IPS-11a (cell line): Measurements from ENCODE around the gene TLE3.

Experiments
- H3K4me3 ChIP-seq: one replicate; pipeline ENCODE4 v1.5.1; 2013; ENCODE audit warnings: low read depth, low read length, control low read depth

Gene TLE3

GRCh38 chr15:70065006-70065722 lies 32.6 kb downstream of the TLE3 start:
- no peak overlapping the region for H3K4me3 ChIP-seq

GRCh38 chr15:70064441-70064840 lies 33.3 kb downstream of the TLE3 start:
- no peak overlapping the region for H3K4me3 ChIP-seq

- no peak overlapping the region for H3K4me3 ChIP-seq
These were observed 33.7 kb downstream of the TLE3 start for GRCh38 chr15:70063980-70064379.

- H3K4me3 ChIP-seq = no peak overlapping the region
These were observed 34.3 kb downstream of the TLE3 start for GRCh38 chr15:70063261-70063925.

- H3K4me3 ChIP-seq = no peak overlapping the region
These were observed 35.3 kb downstream of the TLE3 start for GRCh38 chr15:70062321-70062956.

- H3K4me3 ChIP-seq = no peak overlapping the region
These were observed 35.9 kb downstream of the TLE3 start for GRCh38 chr15:70061696-70062270.

GRCh38 chr15:70060993-70061305 lies 36.8 kb downstream of the TLE3 start:
- H3K4me3 ChIP-seq = no peak overlapping the region

GRCh38 chr15:70060214-70060992 lies 37.3 kb downstream of the TLE3 start:
- H3K4me3 ChIP-seq = no peak overlapping the region

GRCh38 chr15:70059476-70060213 lies 38.1 kb downstream of the TLE3 start:
- no peak overlapping the region for H3K4me3 ChIP-seq

GRCh38 chr15:70058642-70059360 lies 38.9 kb downstream of the TLE3 start:
- H3K4me3 ChIP-seq = no peak overlapping the region

GRCh38 chr15:70057931-70058641 lies 39.6 kb downstream of the TLE3 start:
- H3K4me3 ChIP-seq = no peak overlapping the region

- H3K4me3 ChIP-seq = no peak overlapping the region
These were observed 41.5 kb downstream of the TLE3 start for GRCh38 chr15:70056091-70056680.

GRCh38 chr15:70055601-70056051 lies 42.1 kb downstream of the TLE3 start:
- no peak overlapping the region for H3K4me3 ChIP-seq

GRCh38 chr15:70054884-70055387 lies 42.8 kb downstream of the TLE3 start:
- H3K4me3 ChIP-seq = no peak overlapping the region

- H3K4me3 ChIP-seq = no peak overlapping the region
These were observed 43.4 kb downstream of the TLE3 start for GRCh38 chr15:70054366-70054765.

GRCh38 chr15:70053716-70054229 lies 43.9 kb downstream of the TLE3 start:
- no peak overlapping the region for H3K4me3 ChIP-seq

- H3K4me3 ChIP-seq = no peak overlapping the region
These were observed 44.6 kb downstream of the TLE3 start for GRCh38 chr15:70053001-70053715.
